ENCODE data around the gene HIF3A.

The HIF3A gene

GRCh38 chr19:46376241-46377153, 79.7 kb downstream of the HIF3A start:
- Histone ChIP-seq H3K36me3 (peaks cover 75% of the 10 kb centered on the region), H3K4me1 (no peaks in the 10 kb centered on the region), H3K27me3 (no peaks in the 10 kb centered on the region), H3K9me3 (no peaks in the 10 kb centered on the region), H3K4me3 (ENCODE audit: low read depth, low read length) (no peak overlapping the region)
- DNase-seq, result no peak
- no peak for TF ChIP-seq CTCF (IDR thresholded peaks at IDR 0.05; ENCODE audit: low read depth, low read length)

- no peak overlapping the region for H3K4me3 ChIP-seq (ENCODE audit: low read depth, low read length)
- no peak for TF ChIP-seq CTCF (IDR thresholded peaks at IDR 0.05; ENCODE audit: low read depth, low read length)
- peaks cover 85% of the 10 kb centered on the region for H3K36me3 ChIP-seq
- H3K4me1 ChIP-seq, result no peaks in the 10 kb centered on the region
- no peaks in the 10 kb centered on the region for H3K9me3 ChIP-seq
- H3K27me3 ChIP-seq, result no peaks in the 10 kb centered on the region
- no peak for DNase-seq
These were observed 81.4 kb downstream of the HIF3A start for GRCh38 chr19:46378268-46378667.

GRCh38 chr19:46380690-46381089, 83.8 kb downstream of the HIF3A start:
- Histone ChIP-seq H3K4me1 (no peaks in the 10 kb centered on the region), H3K4me3 (ENCODE audit: low read depth, low read length) (no peak overlapping the region), H3K36me3 (peaks cover 92% of the 10 kb centered on the region), H3K27me3 (no peaks in the 10 kb centered on the region), H3K9me3 (no peaks in the 10 kb centered on the region)
- no peak for DNase-seq
- no peak for TF ChIP-seq CTCF (IDR thresholded peaks at IDR 0.05; ENCODE audit: low read depth, low read length)

GRCh38 chr19:46381346-46381745, 84.5 kb downstream of the HIF3A start:
- no peak overlapping the region for H3K4me3 ChIP-seq (ENCODE audit: low read depth, low read length)
- no peaks in the 10 kb centered on the region for H3K27me3 ChIP-seq
- H3K4me1 ChIP-seq, result no peaks in the 10 kb centered on the region
- peaks cover 86% of the 10 kb centered on the region for H3K36me3 ChIP-seq
- no peaks in the 10 kb centered on the region for H3K9me3 ChIP-seq
- DNase-seq, result no peak
- no peak for TF ChIP-seq CTCF (IDR thresholded peaks at IDR 0.05; ENCODE audit: low read depth, low read length)

GRCh38 chr19:46381756-46382345, 85.0 kb downstream of the HIF3A start:
- H3K9me3 ChIP-seq, result no peaks in the 10 kb centered on the region
- TF ChIP-seq CTCF (IDR thresholded peaks at IDR 0.05; ENCODE audit: low read depth, low read length), result no peak
- no peaks in the 10 kb centered on the region for H3K4me1 ChIP-seq
- no peaks in the 10 kb centered on the region for H3K27me3 ChIP-seq
- no peak overlapping the region for H3K4me3 ChIP-seq (ENCODE audit: low read depth, low read length)
- DNase-seq, result no peak
- H3K36me3 ChIP-seq, result peaks cover 84% of the 10 kb centered on the region

All from BE2C (cell line).